Naive B cell (primary cell): ENCODE data around the gene GLT8D2. TPM values are rescaled to one million over a fixed set of nuclear protein-coding genes. Genes with fewer than 3 reads are reported as not detected.

Experiments
- ATAC-seq, 2 donors: fragments of 150-1000 bp; cut with Tn5 transposase; 2 replicates each; pipeline ENCODE4 v1.10.0; 2021; ENCODE audit warnings: low read depth in 2 of 2, mild to moderate bottlenecking in 2 of 2, moderate library complexity in 2 of 2
- DNase-seq: peaks from one replicate; pipeline ENCODE4 v3.0.0; 2022
- H3K27ac Mint-ChIP-seq, 6 donors: one replicate each; pipeline ENCODE4 v1.8.0; 2020 to 2022; ENCODE audit warnings: mild to moderate bottlenecking in 6 of 6, mixed read lengths in 6 of 6, moderate library complexity in 5 of 6, inconsistent platforms in 2 of 6
- H3K27me3 Mint-ChIP-seq, 3 donors: one replicate each; pipeline ENCODE4 v1.8.0; 2021 to 2022; ENCODE audit warnings: mixed read lengths in 3 of 3, mild to moderate bottlenecking in 1 of 3
- H3K36me3 Mint-ChIP-seq, 2 donors: one replicate each; pipeline ENCODE4 v1.8.0; 2020 to 2022; ENCODE audit warnings: mixed read lengths in 2 of 2, inconsistent platforms in 1 of 2, mild to moderate bottlenecking in 1 of 2
- H3K4me1 Mint-ChIP-seq, 3 donors: one replicate each; pipeline ENCODE4 v1.8.0; 2020 to 2022; ENCODE audit warnings: mixed read lengths in 3 of 3, inconsistent platforms in 1 of 3, mild to moderate bottlenecking in 1 of 3, moderate library complexity in 1 of 3
- H3K4me3 Mint-ChIP-seq, 8 donors: one replicate each; pipeline ENCODE4 v1.8.0; 2020 to 2022; ENCODE audit warnings: mild to moderate bottlenecking in 8 of 8, mixed read lengths in 8 of 8, moderate library complexity in 8 of 8, inconsistent platforms in 2 of 8
- H3K9me3 Mint-ChIP-seq, 7 donors: one replicate each; pipeline ENCODE4 v1.8.0; 2020 to 2022; ENCODE audit warnings: mixed read lengths in 7 of 7, mild to moderate bottlenecking in 5 of 7, inconsistent platforms in 2 of 7, moderate library complexity in 1 of 7
- polyA plus RNA-seq, 6 donors: library from polyadenylated mRNA; unstranded; fragments of 300-500 nt; fragmentation: Illumina TruSeq; gene quantifications; one replicate each; pipeline ENCODE4 v1.2.3, GENCODE V29; 2021; ENCODE audit warnings: low read depth in 6 of 6

The GLT8D2 gene
- under 1 TPM in 2 of 6 donors, not detected in 4; 0.32 to 0.66 TPM for polyA plus RNA-seq

GRCh38 chr12:104049903-104050356, at the start of gene GLT8D2:
Gene GLT8D2, minus strand, starts transcription at chr12:104050187. Its CDS starts 30,539 bp downstream, at chr12:104019648.
- DNase-seq (no peak), ATAC-seq (no peak)
- H3K27ac Mint-ChIP-seq: peak within 1 kb of the TSS in 1 of 6 donors; percentile 68
- H3K27me3 Mint-ChIP-seq: peaks cover 42 to 50% (median 44%) of the 10 kb centered on the region in 3 donors
- H3K36me3 Mint-ChIP-seq: no peaks in the 10 kb centered on the region
- peaks cover 0 to 2% (median 0%) of the 10 kb centered on the region in 7 donors for H3K9me3 Mint-ChIP-seq
- H3K4me1 Mint-ChIP-seq: peaks cover 3 to 8% (median 5%) of the 10 kb centered on the region in 3 donors
- peak within 1 kb of the TSS in 3 of 8 donors; percentile 32 to 41 (median 37) for H3K4me3 Mint-ChIP-seq

GRCh38 chr12:104097954-104098353, 48.0 kb upstream of the GLT8D2 start:
- Mint-ChIP-seq H3K27me3 (no peaks in the 10 kb centered on the region), H3K4me1 (no peaks in the 10 kb centered on the region), H3K4me3 (no peak overlapping the region), H3K36me3 (peaks cover 10 to 34% of the 10 kb centered on the region in 2 donors), H3K27ac (no peak overlapping the region), H3K9me3 (no peaks in the 10 kb centered on the region)
- no peak for ATAC-seq
- DNase-seq: no peak

GRCh38 chr12:104095289-104095688, 45.3 kb upstream of the GLT8D2 start:
- H3K4me3 Mint-ChIP-seq: no peak overlapping the region
- H3K9me3 Mint-ChIP-seq: no peaks in the 10 kb centered on the region
- peaks cover 10 to 27% of the 10 kb centered on the region in 2 donors for H3K36me3 Mint-ChIP-seq
- H3K27me3 Mint-ChIP-seq: no peaks in the 10 kb centered on the region
- no peak overlapping the region for H3K27ac Mint-ChIP-seq
- DNase-seq (no peak), ATAC-seq (no peak)
- H3K4me1 Mint-ChIP-seq: no peaks in the 10 kb centered on the region

- no peak for ATAC-seq
- Mint-ChIP-seq H3K27me3 (no peaks in the 10 kb centered on the region), H3K4me1 (no peaks in the 10 kb centered on the region), H3K27ac (peak overlapping the region in 1 of 6 donors; percentile 7), H3K4me3 (no peak overlapping the region), H3K36me3 (peaks cover 10 to 33% of the 10 kb centered on the region in 2 donors), H3K9me3 (no peaks in the 10 kb centered on the region)
- no peak for DNase-seq
These were observed 44.3 kb upstream of the GLT8D2 start for GRCh38 chr12:104094284-104094683.

GRCh38 chr12:104091136-104091535, 41.1 kb upstream of the GLT8D2 start:
- Mint-ChIP-seq H3K9me3 (no peaks in the 10 kb centered on the region), H3K27ac (no peak overlapping the region), H3K27me3 (no peaks in the 10 kb centered on the region), H3K4me1 (no peaks in the 10 kb centered on the region), H3K36me3 (peaks cover 10 to 19% of the 10 kb centered on the region in 2 donors), H3K4me3 (no peak overlapping the region)
- ATAC-seq: no peak
- DNase-seq: no peak

- peaks cover 10 to 19% of the 10 kb centered on the region in 2 donors for H3K36me3 Mint-ChIP-seq
- DNase-seq (no peak), ATAC-seq (no peak)
- H3K4me1 Mint-ChIP-seq: no peaks in the 10 kb centered on the region
- H3K9me3 Mint-ChIP-seq: no peaks in the 10 kb centered on the region
- H3K27me3 Mint-ChIP-seq: no peaks in the 10 kb centered on the region
- H3K4me3 Mint-ChIP-seq: no peak overlapping the region
- H3K27ac Mint-ChIP-seq: peak overlapping the region in 1 of 6 donors; percentile 78
These were observed 40.7 kb upstream of the GLT8D2 start for GRCh38 chr12:104090685-104091084.

GRCh38 chr12:104083769-104084475, 33.9 kb upstream of the GLT8D2 start:
- Mint-ChIP-seq H3K9me3 (no peaks in the 10 kb centered on the region), H3K27me3 (no peaks in the 10 kb centered on the region), H3K27ac (no peak overlapping the region), H3K36me3 (peaks cover 19 to 24% of the 10 kb centered on the region in 2 donors), H3K4me3 (no peak overlapping the region), H3K4me1 (no peaks in the 10 kb centered on the region)
- no peak for ATAC-seq
- DNase-seq: no peak

GRCh38 chr12:104080764-104081163, 30.8 kb upstream of the GLT8D2 start:
- no peak overlapping the region for H3K27ac Mint-ChIP-seq
- peaks cover 4 to 12% (median 8%) of the 10 kb centered on the region in 3 donors for H3K4me1 Mint-ChIP-seq
- ATAC-seq (no peak), DNase-seq (no peak)
- no peaks in the 10 kb centered on the region for H3K27me3 Mint-ChIP-seq
- H3K36me3 Mint-ChIP-seq: peaks cover 19 to 24% of the 10 kb centered on the region in 2 donors
- H3K9me3 Mint-ChIP-seq: no peaks in the 10 kb centered on the region
- no peak overlapping the region for H3K4me3 Mint-ChIP-seq

GRCh38 chr12:104079024-104079423, 29.0 kb upstream of the GLT8D2 start:
- Mint-ChIP-seq H3K4me3 (no peak overlapping the region), H3K4me1 (peaks cover 4 to 14% (median 8%) of the 10 kb centered on the region in 3 donors), H3K9me3 (no peaks in the 10 kb centered on the region), H3K36me3 (peaks cover 10 to 15% of the 10 kb centered on the region in 2 donors), H3K27me3 (no peaks in the 10 kb centered on the region), H3K27ac (no peak overlapping the region)
- no peak for ATAC-seq
- DNase-seq: no peak

GRCh38 chr12:104073699-104074098, 23.7 kb upstream of the GLT8D2 start:
- no peak overlapping the region for H3K27ac Mint-ChIP-seq
- no peaks in the 10 kb centered on the region for H3K27me3 Mint-ChIP-seq
- DNase-seq (no peak), ATAC-seq (no peak)
- peaks cover 8 to 9% of the 10 kb centered on the region in 2 donors for H3K36me3 Mint-ChIP-seq
- no peaks in the 10 kb centered on the region for H3K9me3 Mint-ChIP-seq
- H3K4me1 Mint-ChIP-seq: peaks cover 4 to 14% (median 14%) of the 10 kb centered on the region in 3 donors
- no peak overlapping the region for H3K4me3 Mint-ChIP-seq

- Mint-ChIP-seq H3K4me1 (peaks cover 10 to 14% (median 12%) of the 10 kb centered on the region in 3 donors), H3K9me3 (no peaks in the 10 kb centered on the region), H3K27me3 (no peaks in the 10 kb centered on the region), H3K36me3 (peaks cover 9 to 12% of the 10 kb centered on the region in 2 donors), H3K27ac (no peak overlapping the region), H3K4me3 (no peak overlapping the region)
- no peak for DNase-seq
- ATAC-seq: no peak
These were observed 22.1 kb upstream of the GLT8D2 start for GRCh38 chr12:104072099-104072498.

- H3K4me1 Mint-ChIP-seq: peaks cover 14 to 17% (median 14%) of the 10 kb centered on the region in 3 donors
- H3K27me3 Mint-ChIP-seq: peaks cover 3 to 5% (median 4%) of the 10 kb centered on the region in 3 donors
- H3K9me3 Mint-ChIP-seq: no peaks in the 10 kb centered on the region
- ATAC-seq: no peak
- H3K36me3 Mint-ChIP-seq: peaks cover 0 to 3% of the 10 kb centered on the region in 2 donors
- peak overlapping the region; percentile 45 to 91 (median 69) for H3K27ac Mint-ChIP-seq
- H3K4me3 Mint-ChIP-seq: peak overlapping the region; percentile 89 to 96 (median 95)
- no peak for DNase-seq
These were observed 14.9 kb upstream of the GLT8D2 start for GRCh38 chr12:104064842-104065427.

- Mint-ChIP-seq H3K36me3 (peaks cover 0 to 3% of the 10 kb centered on the region in 2 donors), H3K4me1 (peaks cover 12 to 14% (median 14%) of the 10 kb centered on the region in 3 donors), H3K9me3 (no peaks in the 10 kb centered on the region), H3K27me3 (peaks cover 6 to 9% (median 6%) of the 10 kb centered on the region in 3 donors), H3K27ac (peak within 1 kb of the TSS; percentile 72 to 96 (median 92)), H3K4me3 (peak within 1 kb of the TSS; percentile 89 to 96 (median 95))
- peak; percentile 89 for DNase-seq
- peak; percentile 94 for ATAC-seq
These were observed 14.2 kb upstream of the GLT8D2 start, which contains the start of gene HCFC2 for GRCh38 chr12:104064031-104064841. Gene HCFC2, plus strand, starts transcription at chr12:104064531. Its CDS starts 30 bp downstream, at chr12:104064561.
